ENCODE data around the gene TMTC2. TPM values are rescaled to one million over a fixed set of nuclear protein-coding genes. Genes with fewer than 3 reads are reported as not detected.

TMTC2 gene
- total RNA-seq, 4 donors from 2014 or later, result 19.5 to 35.8 (median 22.9) TPM

GRCh38 chr12:82942521-82942920 is 255.8 kb downstream of the TMTC2 start:
- Histone ChIP-seq H3K4me1 (no peaks in the 10 kb centered on the region), H3K27ac (no peak overlapping the region), H3K36me3 (no peaks in the 10 kb centered on the region), H3K9me3 (no peaks in the 10 kb centered on the region), H3K27me3 (no peaks in the 10 kb centered on the region), H3K4me3 (no peak overlapping the region)
- no peak for DNase-seq (ENCODE audit: low spot score in 2 of 2)
- 54 to 61% methylated on average over 2 of the region's 2 CpGs for WGBS, 2 donors
- TF ChIP-seq CTCF (IDR thresholded peaks at IDR 0.05) (no peak), POLR2A (IDR thresholded peaks at IDR 0.05) (no peak), EP300 (IDR thresholded peaks at IDR 0.05) (no peak)

- H3K4me1 ChIP-seq, result no peaks in the 10 kb centered on the region
- no peak for DNase-seq (ENCODE audit: low spot score in 2 of 2)
- H3K36me3 ChIP-seq, result no peaks in the 10 kb centered on the region
- no peaks in the 10 kb centered on the region for H3K27me3 ChIP-seq
- no peaks in the 10 kb centered on the region for H3K9me3 ChIP-seq
- H3K27ac ChIP-seq, result no peak overlapping the region
- WGBS, 2 donors, result 68 to 79% methylated on average over 2 of the region's 2 CpGs
- TF ChIP-seq EP300 (IDR thresholded peaks at IDR 0.05), result no peak
- no peak overlapping the region for H3K4me3 ChIP-seq
Observed at GRCh38 chr12:82942991-82943401, 256.3 kb downstream of the TMTC2 start.

GRCh38 chr12:82948491-82948890 is 261.8 kb downstream of the TMTC2 start:
- DNase-seq (ENCODE audit: low spot score in 2 of 2), result no peak
- H3K4me3 ChIP-seq, result no peak overlapping the region
- 71 to 79% methylated on average over 2 of the region's 2 CpGs for WGBS, 2 donors
- H3K4me1 ChIP-seq, result no peaks in the 10 kb centered on the region
- H3K27me3 ChIP-seq, result no peaks in the 10 kb centered on the region
- H3K9me3 ChIP-seq, result no peaks in the 10 kb centered on the region
- H3K27ac ChIP-seq, result no peak overlapping the region
- TF ChIP-seq CTCF (IDR thresholded peaks at IDR 0.05), result no peak
- no peak for TF ChIP-seq EP300 (IDR thresholded peaks at IDR 0.05)
- TF ChIP-seq POLR2A (IDR thresholded peaks at IDR 0.05), result no peak
- H3K36me3 ChIP-seq, result no peaks in the 10 kb centered on the region

GRCh38 chr12:82950356-82950755 is 263.6 kb downstream of the TMTC2 start:
- DNase-seq (ENCODE audit: low spot score in 2 of 2), result no peak
- 94 to 98% methylated on average over 2 of the region's 2 CpGs for WGBS, 2 donors
- H3K27me3 ChIP-seq, result no peaks in the 10 kb centered on the region
- H3K27ac ChIP-seq, result no peak overlapping the region
- no peaks in the 10 kb centered on the region for H3K4me1 ChIP-seq
- H3K4me3 ChIP-seq, result no peak overlapping the region
- no peaks in the 10 kb centered on the region for H3K36me3 ChIP-seq
- TF ChIP-seq CTCF (IDR thresholded peaks at IDR 0.05), result no peak
- H3K9me3 ChIP-seq, result no peaks in the 10 kb centered on the region

- H3K27me3 ChIP-seq, result no peaks in the 10 kb centered on the region
- TF ChIP-seq CTCF (IDR thresholded peaks at IDR 0.05), result no peak
- TF ChIP-seq EP300 (IDR thresholded peaks at IDR 0.05), result no peak
- TF ChIP-seq POLR2A (IDR thresholded peaks at IDR 0.05), result no peak
- 94% methylated on average over 3 of the region's 3 CpGs for WGBS, 2 donors
- H3K27ac ChIP-seq, result no peak overlapping the region
- no peaks in the 10 kb centered on the region for H3K36me3 ChIP-seq
- no peak for DNase-seq (ENCODE audit: low spot score in 2 of 2)
- H3K9me3 ChIP-seq, result no peaks in the 10 kb centered on the region
- no peak overlapping the region for H3K4me3 ChIP-seq
- no peaks in the 10 kb centered on the region for H3K4me1 ChIP-seq
Observed at GRCh38 chr12:82952946-82953345, 266.2 kb downstream of the TMTC2 start.

GRCh38 chr12:82953397-82953796 is 266.7 kb downstream of the TMTC2 start:
- WGBS, 2 donors, result 97% methylated on average over 1 of the region's 1 CpG
- TF ChIP-seq POLR2A (IDR thresholded peaks at IDR 0.05), result no peak
- TF ChIP-seq CTCF (IDR thresholded peaks at IDR 0.05), result no peak
- TF ChIP-seq EP300 (IDR thresholded peaks at IDR 0.05), result no peak
- H3K27me3 ChIP-seq, result no peaks in the 10 kb centered on the region
- H3K4me3 ChIP-seq, result no peak overlapping the region
- H3K4me1 ChIP-seq, result no peaks in the 10 kb centered on the region
- no peak for DNase-seq (ENCODE audit: low spot score in 2 of 2)
- no peak overlapping the region for H3K27ac ChIP-seq
- no peaks in the 10 kb centered on the region for H3K36me3 ChIP-seq
- H3K9me3 ChIP-seq, result no peaks in the 10 kb centered on the region

Data from tibial nerve (tissue), 4 donors.